ENCODE results near the gene OSGEP. TPM values are rescaled to one million over a fixed set of nuclear protein-coding genes. Genes with fewer than 3 reads are reported as not detected.
A peak's percentile ranks its signal among the peaks of the same experiment; 100 is the strongest.

The OSGEP gene
- total RNA-seq, 1 experiment from 2014 or later = 64.1 TPM

GRCh38 chr14:20434701-20435581 is 19.7 kb downstream of the OSGEP start:
- H4K20me1 ChIP-seq (ENCODE audit: low read length) = no peaks in the 10 kb centered on the region
- CTCF ChIA-PET = no interaction called here
- H3K79me2 ChIP-seq (ENCODE audit: low read length) = no peaks in the 10 kb centered on the region
- H3K27me3 ChIP-seq (ENCODE audit: low read length) = no peaks in the 10 kb centered on the region
- H3F3A ChIP-seq (ENCODE audit: low read length, unreplicated experiment) = no peaks in the 10 kb centered on the region
- no peak overlapping the region for H2AFZ ChIP-seq (ENCODE audit: low read length)
- H3K9ac ChIP-seq (ENCODE audit: low read length) = no peak overlapping the region
- no peaks in the 10 kb centered on the region for H3K9me3 ChIP-seq (ENCODE audit: low read length)
- no peak overlapping the region for H3K4me2 ChIP-seq (ENCODE audit: low read length)
- BruUV-seq (replicated peaks) = no TSS peak
- DNase-seq (no peak), ATAC-seq (no peak)
- H3K9me2 ChIP-seq (replicated peaks; ENCODE audit: low read length) = no peaks in the 10 kb centered on the region
- H3K4me3 ChIP-seq (ENCODE audit: low read length) = no peak overlapping the region
- no peak overlapping the region for H3K27ac ChIP-seq (ENCODE audit: low read length)
- H3K36me3 ChIP-seq (ENCODE audit: low read depth, low read length) = no peaks in the 10 kb centered on the region
- H3K4me1 ChIP-seq (ENCODE audit: insufficient read depth, low read length) = no peaks in the 10 kb centered on the region
- intact Hi-C loops (cut with micrococcal nuclease) = no loop called here
- no peak for TF ChIP-seq EZH2 (IDR thresholded peaks at IDR 0.05; ENCODE audit: low read length, unreplicated experiment)
- no peak for TF ChIP-seq EZH2phosphoT487 (IDR thresholded peaks at IDR 0.05; ENCODE audit: borderline replicate concordance, low read length)
- POLR2A ChIA-PET (ENCODE audit: unreplicated experiment) = no interaction called here

- H3K79me2 ChIP-seq (ENCODE audit: low read length) = no peaks in the 10 kb centered on the region
- no peaks in the 10 kb centered on the region for H3K36me3 ChIP-seq (ENCODE audit: low read depth, low read length)
- intact Hi-C loops (cut with micrococcal nuclease) = no loop called here
- no peak overlapping the region for H3K9ac ChIP-seq (ENCODE audit: low read length)
- POLR2A ChIA-PET (ENCODE audit: unreplicated experiment) = no interaction called here
- DNase-seq (no peak), ATAC-seq (no peak)
- H3K27me3 ChIP-seq (ENCODE audit: low read length) = no peaks in the 10 kb centered on the region
- no peak overlapping the region for H3K4me2 ChIP-seq (ENCODE audit: low read length)
- H3K9me3 ChIP-seq (ENCODE audit: low read length) = no peaks in the 10 kb centered on the region
- BruUV-seq (replicated peaks) = no TSS peak
- CTCF ChIA-PET = no interaction called here
- no peak overlapping the region for H3K4me3 ChIP-seq (ENCODE audit: low read length)
- H3K4me1 ChIP-seq (ENCODE audit: insufficient read depth, low read length) = peaks cover 5% of the 10 kb centered on the region; the same call in 1 of the 2 replicates
- no peaks in the 10 kb centered on the region for H3K9me2 ChIP-seq (replicated peaks; ENCODE audit: low read length)
- no peak overlapping the region for H3K27ac ChIP-seq (ENCODE audit: low read length)
- no peak overlapping the region for H2AFZ ChIP-seq (ENCODE audit: low read length)
- no peak for TF ChIP-seq EZH2 (IDR thresholded peaks at IDR 0.05; ENCODE audit: low read length, unreplicated experiment)
- no peak for TF ChIP-seq EZH2phosphoT487 (IDR thresholded peaks at IDR 0.05; ENCODE audit: borderline replicate concordance, low read length)
- TF ChIP-seq CTCF (conservative IDR thresholded peaks at IDR 0.05; ENCODE audit: low read depth, low read length) = no peak
- no peaks in the 10 kb centered on the region for H4K20me1 ChIP-seq (ENCODE audit: low read length)
- no peaks in the 10 kb centered on the region for H3F3A ChIP-seq (ENCODE audit: low read length, unreplicated experiment)
Measured at GRCh38 chr14:20429801-20430669, 24.6 kb downstream of the OSGEP start.

- Histone ChIP-seq H3K9me3 (ENCODE audit: low read length) (no peaks in the 10 kb centered on the region), H3F3A (ENCODE audit: low read length, unreplicated experiment) (no peaks in the 10 kb centered on the region), H3K79me2 (ENCODE audit: low read length) (no peaks in the 10 kb centered on the region), H3K4me3 (ENCODE audit: low read length) (no peak overlapping the region), H3K9me2 (replicated peaks; ENCODE audit: low read length) (no peaks in the 10 kb centered on the region), H3K36me3 (ENCODE audit: low read depth, low read length) (no peaks in the 10 kb centered on the region), H3K27me3 (ENCODE audit: low read length) (no peaks in the 10 kb centered on the region), H4K20me1 (ENCODE audit: low read length) (no peaks in the 10 kb centered on the region), H3K4me1 (ENCODE audit: insufficient read depth, low read length) (peaks cover 5% of the 10 kb centered on the region; the same call in 1 of the 2 replicates), H3K9ac (ENCODE audit: low read length) (no peak overlapping the region), H3K4me2 (ENCODE audit: low read length) (no peak overlapping the region), H2AFZ (ENCODE audit: low read length) (no peak overlapping the region), H3K27ac (ENCODE audit: low read length) (no peak overlapping the region)
- CTCF ChIA-PET = no interaction called here
- DNase-seq (peak; percentile 25), ATAC-seq (no peak)
- POLR2A ChIA-PET (ENCODE audit: unreplicated experiment) = no interaction called here
- TF ChIP-seq EZH2phosphoT487 (IDR thresholded peaks at IDR 0.05; ENCODE audit: borderline replicate concordance, low read length) (no peak), EZH2 (IDR thresholded peaks at IDR 0.05; ENCODE audit: low read length, unreplicated experiment) (no peak)
- BruUV-seq (replicated peaks) = no TSS peak
- intact Hi-C loops (cut with micrococcal nuclease) = no loop called here
Measured at GRCh38 chr14:20428802-20429201, 25.8 kb downstream of the OSGEP start.
